HG02938 (cell line): ENCODE measurements around the gene SLC25A26.
"Not testable (repeated sequence)": the region's sequence is repeated elsewhere in the genome, so short reads cannot be mapped to it uniquely, and the experiment has no call there.

Experiments used
- ATAC-seq: cut with Tn5 transposase; IDR thresholded peaks from one replicate; pipeline ENCODE4 v1.9.1; 2021; ENCODE audit warnings: mild to moderate bottlenecking, moderate library complexity; ENCODE audit not compliant: unreplicated experiment

SLC25A26 gene

GRCh38 chr3:66226093-66226492 lies 5.3 kb downstream of the SLC25A26 start:
- not testable (repeated sequence) for ATAC-seq

DNA sequence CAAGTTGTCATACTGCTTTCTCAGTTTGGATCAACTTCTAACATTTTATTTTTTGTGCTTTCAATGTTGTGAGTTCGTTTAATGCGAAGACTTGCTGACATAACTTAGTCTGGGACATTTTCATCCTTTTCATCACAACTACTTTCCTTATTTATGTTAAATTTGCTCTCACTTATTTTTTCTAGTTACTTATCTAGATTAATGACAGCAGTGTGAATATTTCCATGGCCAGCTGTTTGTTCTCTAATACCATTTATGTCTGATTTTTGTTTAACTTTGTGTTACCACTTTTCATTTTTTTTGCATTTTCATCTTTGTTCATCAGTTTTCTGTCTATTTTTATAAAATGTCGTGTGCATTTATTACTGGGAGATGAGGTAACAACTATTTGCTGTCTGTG lies 6.2 kb downstream of the SLC25A26 start:
- no peak for ATAC-seq

- ATAC-seq, result no peak
These were observed 7.1 kb downstream of the SLC25A26 start for GRCh38 chr3:66227915-66228314.

- ATAC-seq, result no peak
These were observed 7.9 kb downstream of the SLC25A26 start for GRCh38 chr3:66228707-66229106.

- ATAC-seq, result no peak
These were observed 9.1 kb downstream of the SLC25A26 start for GRCh38 chr3:66229931-66230330.

DNA sequence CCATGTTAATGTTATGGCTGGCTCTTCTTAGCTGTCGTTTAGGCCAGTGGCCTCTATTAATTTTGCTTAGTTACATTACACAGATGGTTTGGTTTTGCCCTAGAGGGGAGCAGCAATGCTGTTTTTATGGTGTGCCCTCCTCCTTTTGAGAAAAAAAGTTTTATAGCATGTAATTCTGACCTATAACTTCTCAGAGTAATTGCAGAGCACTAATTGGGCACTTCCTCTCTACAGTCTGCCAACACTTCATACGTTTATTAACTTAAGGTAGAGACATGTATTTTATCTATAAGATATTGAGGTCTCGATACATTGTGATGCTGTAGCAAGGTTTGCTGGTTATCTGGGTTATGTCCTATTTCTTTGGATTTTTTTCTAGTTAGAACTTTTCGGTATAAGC lies 12.2 kb downstream of the SLC25A26 start:
- ATAC-seq, result no peak

DNA sequence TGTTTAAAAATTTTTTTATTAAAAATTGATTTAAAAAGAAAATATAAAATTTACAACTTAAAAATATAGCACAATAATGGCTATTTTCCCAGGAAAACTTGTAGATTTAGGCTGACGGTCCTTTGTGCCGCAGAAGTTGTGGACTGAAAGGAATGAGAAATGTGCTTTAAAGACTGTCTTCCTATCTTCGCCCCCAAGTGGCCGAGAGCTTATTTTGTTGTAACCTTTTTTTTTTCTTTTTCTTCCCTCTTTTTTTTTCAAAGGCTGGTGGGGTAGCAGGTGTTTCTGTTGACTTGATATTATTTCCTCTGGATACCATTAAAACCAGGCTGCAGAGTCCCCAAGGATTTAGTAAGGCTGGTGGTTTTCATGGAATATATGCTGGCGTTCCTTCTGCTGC lies 15.5 kb downstream of the SLC25A26 start:
- no peak for ATAC-seq

- no peak for ATAC-seq
These were observed 16.8 kb downstream of the SLC25A26 start for GRCh38 chr3:66237552-66237951.

- no peak for ATAC-seq
These were observed 18.8 kb downstream of the SLC25A26 start for GRCh38 chr3:66239513-66240123.

GRCh38 chr3:66241466-66241865 lies 20.7 kb downstream of the SLC25A26 start:
- no peak for ATAC-seq

DNA sequence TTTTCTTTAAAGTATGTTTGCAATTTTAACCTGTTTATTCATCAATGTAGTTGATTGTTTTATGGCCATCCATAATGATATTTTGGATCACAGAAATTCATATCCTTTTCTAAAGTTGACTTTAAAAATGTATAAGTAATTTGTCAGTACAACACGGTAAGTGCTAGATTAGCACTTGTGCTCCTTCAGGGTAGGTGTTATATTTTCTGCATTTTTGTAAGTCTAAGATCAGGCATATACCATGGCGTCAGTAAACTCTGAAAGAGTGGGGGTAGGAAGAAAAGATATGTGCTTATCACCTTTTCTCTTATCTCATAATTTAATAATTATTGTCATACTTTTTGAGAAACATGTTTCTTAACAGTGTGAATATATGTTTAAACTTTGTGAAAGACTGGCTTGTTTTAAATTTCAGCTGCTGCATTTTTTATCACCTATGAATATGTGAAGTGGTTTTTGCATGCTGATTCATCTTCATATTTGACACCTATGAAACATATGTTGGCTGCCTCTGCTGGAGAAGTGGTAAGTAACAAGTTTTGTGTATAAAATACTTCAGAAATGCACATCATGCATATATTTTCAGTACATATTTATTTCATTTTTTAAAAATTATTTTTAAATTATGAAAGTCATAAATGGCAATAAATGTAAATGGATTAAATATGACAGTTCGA lies 22.1 kb downstream of the SLC25A26 start:
- ATAC-seq, result no peak

DNA sequence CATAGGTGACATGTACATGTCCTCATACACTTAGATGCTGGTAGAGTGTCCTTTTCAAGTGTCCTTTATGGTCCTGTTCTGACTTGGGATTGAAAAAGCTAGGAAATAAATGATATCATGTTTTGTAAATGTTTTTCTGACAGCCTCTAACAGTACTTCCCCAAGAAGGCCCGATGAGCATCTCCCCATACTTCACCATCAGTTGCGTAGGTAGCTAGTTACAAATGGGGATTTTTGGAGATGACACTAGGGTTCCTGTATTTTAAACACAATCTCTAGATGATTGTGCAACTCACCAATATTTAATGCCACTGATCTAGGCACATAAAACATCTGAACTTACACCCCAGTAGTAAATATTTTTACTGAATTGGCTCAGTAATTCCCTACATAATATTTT lies 27.8 kb downstream of the SLC25A26 start:
- no peak for ATAC-seq

GRCh38 chr3:66253790-66254620 lies 33.2 kb downstream of the SLC25A26 start:
- no peak for ATAC-seq

- ATAC-seq, result no peak
These were observed 35.1 kb downstream of the SLC25A26 start for GRCh38 chr3:66255865-66256264.

- no peak for ATAC-seq
These were observed 36.0 kb downstream of the SLC25A26 start for GRCh38 chr3:66256806-66257205.

DNA sequence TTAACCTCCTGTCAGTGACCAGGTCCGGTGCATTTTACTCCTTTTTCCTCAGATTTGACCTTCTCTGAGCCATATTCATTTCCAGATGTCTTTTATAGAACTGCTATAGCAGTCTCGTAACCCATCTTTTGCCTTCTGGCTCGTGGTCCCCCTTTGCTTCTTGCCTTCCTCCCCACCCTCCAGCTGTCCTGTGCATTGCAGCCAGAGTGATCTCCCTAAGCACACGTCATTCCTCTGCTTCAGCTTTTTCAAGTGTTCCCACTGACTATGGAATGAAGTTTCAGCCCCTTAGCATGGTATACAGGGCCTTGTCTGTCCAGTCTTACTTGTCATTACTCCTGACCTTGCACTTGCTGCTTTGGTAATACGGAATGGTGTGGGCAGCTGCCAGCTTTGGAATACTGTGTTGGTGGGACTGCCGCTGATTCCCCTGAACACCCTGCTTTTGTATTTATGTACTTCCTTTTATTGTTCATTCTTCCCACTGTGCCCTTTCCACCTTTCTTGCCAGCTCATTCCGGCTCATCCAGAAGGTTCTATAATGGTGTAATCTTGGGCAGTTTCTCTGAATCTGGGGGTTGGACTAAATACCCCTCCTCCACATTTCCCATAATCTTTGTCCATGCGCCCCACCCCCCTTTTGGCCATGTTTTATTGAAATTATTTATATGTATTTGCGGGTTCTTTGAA lies 38.9 kb downstream of the SLC25A26 start:
- ATAC-seq, result no peak

- ATAC-seq, result no peak
These were observed 39.6 kb downstream of the SLC25A26 start for GRCh38 chr3:66260431-66260830.

DNA sequence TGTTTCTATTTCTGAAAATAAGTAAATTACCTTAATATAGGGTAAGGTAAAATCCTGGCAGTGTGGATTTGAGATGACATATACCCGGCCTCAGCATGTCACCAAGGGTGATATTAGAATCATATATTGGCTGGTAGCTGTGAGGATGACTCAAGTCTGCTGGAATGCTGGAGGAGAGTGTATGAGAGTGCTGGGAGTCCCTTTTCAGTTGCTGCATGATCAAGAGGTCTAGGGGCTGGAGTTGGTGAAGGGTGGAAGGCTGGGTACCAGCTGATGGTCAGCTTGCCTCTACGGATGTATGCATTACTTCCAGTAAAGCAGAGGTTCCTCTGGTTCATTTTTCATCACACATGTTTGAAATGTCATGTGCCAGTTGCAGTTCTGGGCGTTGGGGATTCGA lies 40.6 kb downstream of the SLC25A26 start:
- ATAC-seq, result no peak

- ATAC-seq, result no peak
These were observed 44.8 kb downstream of the SLC25A26 start for GRCh38 chr3:66265649-66266048.

DNA sequence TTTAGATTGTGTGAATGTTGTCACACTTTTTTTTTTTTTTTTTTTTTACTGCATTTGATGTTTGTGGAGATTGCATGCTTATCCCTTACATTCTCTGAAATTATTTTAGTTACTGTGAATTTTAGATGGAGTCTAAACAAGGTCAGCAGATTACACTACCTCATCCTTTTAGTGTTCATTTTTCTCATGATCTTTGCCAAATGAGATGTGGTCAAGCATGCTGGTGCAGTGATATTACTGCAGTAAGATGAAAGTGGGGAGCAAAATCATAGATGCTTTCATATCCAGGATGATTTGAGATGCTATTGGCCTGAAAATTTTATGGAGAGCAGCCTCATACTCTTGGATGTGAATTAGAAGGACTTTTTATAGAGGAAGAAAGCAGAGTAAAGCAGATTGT lies 45.8 kb downstream of the SLC25A26 start:
- ATAC-seq, result no peak

- no peak for ATAC-seq
These were observed 46.2 kb downstream of the SLC25A26 start for GRCh38 chr3:66267031-66267430.
